IPS-18c (cell line): Measurements from ENCODE around the gene PPAT.
"Not testable (repeated sequence)": the region's sequence is repeated elsewhere in the genome, so short reads cannot be mapped to it uniquely, and the experiment has no call there.

Experiments
- H3K4me3 ChIP-seq: 2 replicates; pipeline ENCODE4 v1.7.0; 2013; ENCODE audit warnings: low read depth, mild to moderate bottlenecking, low read length, moderate library complexity; ENCODE audit not compliant: insufficient read depth
- H3K9me3 ChIP-seq: one replicate; pipeline ENCODE4 v1.6.1; 2013; ENCODE audit warnings: mild to moderate bottlenecking, low read length, moderate library complexity; ENCODE audit not compliant: control insufficient read depth, insufficient read depth

Gene PPAT

GRCh38 chr4:56408978-56409377 is 26.4 kb downstream of the PPAT start:
- Histone ChIP-seq H3K9me3 (no peaks in the 10 kb centered on the region), H3K4me3 (no peak overlapping the region)

- no peaks in the 10 kb centered on the region for H3K9me3 ChIP-seq
- H3K4me3 ChIP-seq = no peak overlapping the region
Observed at GRCh38 chr4:56406151-56406550, 29.3 kb downstream of the PPAT start.

GRCh38 chr4:56405016-56405415 is 30.4 kb downstream of the PPAT start:
- Histone ChIP-seq H3K4me3 (no peak overlapping the region), H3K9me3 (no peaks in the 10 kb centered on the region)

GRCh38 chr4:56400560-56400959 is 34.9 kb downstream of the PPAT start:
- H3K4me3 ChIP-seq = no peak overlapping the region
- no peaks in the 10 kb centered on the region for H3K9me3 ChIP-seq

GRCh38 chr4:56391270-56391669 is 44.1 kb downstream of the PPAT start:
- Histone ChIP-seq H3K4me3 (no peak overlapping the region), H3K9me3 (no peaks in the 10 kb centered on the region)

GRCh38 chr4:56389558-56389957 is 45.9 kb downstream of the PPAT start:
- no peak overlapping the region for H3K4me3 ChIP-seq

GRCh38 chr4:56388306-56388705 is 47.1 kb downstream of the PPAT start:
- Histone ChIP-seq H3K4me3 (peak overlapping the region; percentile 79), H3K9me3 (no peaks in the 10 kb centered on the region)

More at GRCh38 chr4:56389558-56389957, 45.9 kb downstream of the PPAT start:
- H3K9me3 ChIP-seq = no peaks in the 10 kb centered on the region

- H3K4me3 ChIP-seq = peak within 1 kb of the TSS; percentile 79
- no peaks in the 10 kb centered on the region for H3K9me3 ChIP-seq
Observed at GRCh38 chr4:56387023-56388001, 48.1 kb downstream of the PPAT start, which contains the start of gene AASDH. TSS of gene AASDH (minus strand) at chr4:56387491. CDS start at chr4:56384299, 3,192 bp downstream.

GRCh38 chr4:56386091-56386490 is 49.3 kb downstream of the PPAT start:
- Histone ChIP-seq H3K4me3 (no peak overlapping the region), H3K9me3 (no peaks in the 10 kb centered on the region)

- H3K9me3 ChIP-seq = no peaks in the 10 kb centered on the region
Observed at GRCh38 chr4:56375458-56375857, 60.0 kb downstream of the PPAT start.

GRCh38 chr4:56374956-56375355 is 60.5 kb downstream of the PPAT start:
- Histone ChIP-seq H3K9me3 (no peaks in the 10 kb centered on the region), H3K4me3 (no peak overlapping the region)

More at GRCh38 chr4:56375458-56375857, 60.0 kb downstream of the PPAT start:
- H3K4me3 ChIP-seq = no peak overlapping the region

GRCh38 chr4:56372774-56373173 is 62.6 kb downstream of the PPAT start:
- H3K9me3 ChIP-seq = no peaks in the 10 kb centered on the region

GRCh38 chr4:56371426-56372220 is 63.8 kb downstream of the PPAT start:
- no peak overlapping the region for H3K4me3 ChIP-seq
- H3K9me3 ChIP-seq = no peaks in the 10 kb centered on the region

More at GRCh38 chr4:56372774-56373173, 62.6 kb downstream of the PPAT start:
- H3K4me3 ChIP-seq = no peak overlapping the region

- H3K4me3 ChIP-seq = no peak overlapping the region
Observed at GRCh38 chr4:56370377-56370776, 65.0 kb downstream of the PPAT start.

GRCh38 chr4:56362981-56363380 is 72.4 kb downstream of the PPAT start:
- not testable (repeated sequence) for H3K4me3 ChIP-seq
- H3K9me3 ChIP-seq = peaks cover 10% of the 10 kb centered on the region

More at GRCh38 chr4:56370377-56370776, 65.0 kb downstream of the PPAT start:
- no peaks in the 10 kb centered on the region for H3K9me3 ChIP-seq

GRCh38 chr4:56360071-56360470 is 75.3 kb downstream of the PPAT start:
- Histone ChIP-seq H3K9me3 (peaks cover 10% of the 10 kb centered on the region), H3K4me3 (no peak overlapping the region)

GRCh38 chr4:56356650-56357049 is 78.8 kb downstream of the PPAT start:
- Histone ChIP-seq H3K4me3 (no peak overlapping the region), H3K9me3 (no peaks in the 10 kb centered on the region)

GRCh38 chr4:56348576-56348975 is 86.8 kb downstream of the PPAT start:
- Histone ChIP-seq H3K4me3 (no peak overlapping the region), H3K9me3 (no peaks in the 10 kb centered on the region)
